OCI-M2 (cell line): ENCODE measurements around the gene PEA15.

Experiments
- DNase-seq: peaks from one replicate; lab custom pipeline; 2025; ENCODE audit not compliant: unreplicated experiment; lab: John Stamatoyannopoulos, UW

The PEA15 gene, protein sequence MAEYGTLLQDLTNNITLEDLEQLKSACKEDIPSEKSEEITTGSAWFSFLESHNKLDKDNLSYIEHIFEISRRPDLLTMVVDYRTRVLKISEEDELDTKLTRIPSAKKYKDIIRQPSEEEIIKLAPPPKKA

DNA sequence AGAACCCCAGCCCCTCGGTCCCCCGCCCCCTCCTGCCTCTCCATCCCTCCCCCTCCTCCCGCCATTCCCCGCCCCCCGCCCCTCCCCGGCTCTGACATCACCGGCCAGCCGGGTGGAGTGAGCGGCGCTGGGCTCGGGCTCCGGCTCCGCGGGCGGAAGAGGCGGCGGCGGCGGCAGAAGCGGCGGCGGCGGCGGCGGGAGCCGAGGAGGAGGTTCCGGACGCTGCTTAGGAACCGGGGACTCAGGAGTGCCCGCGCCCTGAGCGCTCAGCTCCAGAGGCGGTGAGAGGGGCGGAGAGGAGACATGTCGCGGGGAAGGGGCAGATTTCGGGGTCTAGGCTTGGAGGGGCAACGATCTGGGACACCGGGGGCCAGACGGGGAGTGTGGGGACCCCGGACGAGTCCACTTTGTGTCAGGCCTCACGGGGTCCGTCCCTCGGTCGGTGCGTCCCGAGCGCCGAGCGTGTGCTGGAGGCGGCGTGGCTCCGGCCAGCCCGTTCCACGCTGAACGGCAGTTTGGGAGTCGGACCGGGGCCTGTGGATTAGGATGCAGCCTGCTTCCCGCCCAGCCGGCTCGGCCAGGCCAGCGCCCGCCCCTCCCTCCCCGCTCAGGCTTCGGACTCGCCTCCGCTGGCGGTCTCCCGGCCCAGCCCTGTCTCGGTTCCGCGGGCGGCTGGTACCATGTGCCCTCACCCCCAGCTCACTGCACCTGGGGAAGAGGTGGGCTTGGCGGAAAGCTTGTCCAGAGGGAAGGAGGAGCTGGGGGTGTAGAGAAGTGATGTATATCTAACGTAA lies at the start of gene PEA15:
Gene PEA15 (plus strand): TSS at position 143 of the 794 bp plus-strand sequence. CDS start 6,161 bp downstream, outside the sequence.
- DNase-seq, result no peak

DNA sequence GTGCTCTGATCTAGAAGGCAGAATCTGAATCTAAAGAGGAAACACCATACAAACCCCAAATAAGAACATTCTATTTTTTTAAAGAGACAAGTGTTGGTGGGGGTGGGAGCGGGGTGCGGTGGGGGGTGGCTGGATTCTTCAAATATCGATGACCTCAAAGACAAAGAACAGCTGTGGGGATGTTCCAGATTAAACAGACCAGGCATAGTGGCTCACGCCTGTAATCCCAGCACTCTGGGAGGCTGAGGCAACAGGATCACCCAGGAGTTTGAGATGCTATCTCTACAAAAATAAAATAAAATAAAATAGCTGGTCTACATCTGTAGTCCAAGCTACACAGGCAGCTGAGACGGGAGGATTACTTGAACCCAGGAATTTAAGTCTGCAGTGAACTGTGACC lies 48.8 kb upstream of the PEA15 start:
- DNase-seq, result no peak

DNA sequence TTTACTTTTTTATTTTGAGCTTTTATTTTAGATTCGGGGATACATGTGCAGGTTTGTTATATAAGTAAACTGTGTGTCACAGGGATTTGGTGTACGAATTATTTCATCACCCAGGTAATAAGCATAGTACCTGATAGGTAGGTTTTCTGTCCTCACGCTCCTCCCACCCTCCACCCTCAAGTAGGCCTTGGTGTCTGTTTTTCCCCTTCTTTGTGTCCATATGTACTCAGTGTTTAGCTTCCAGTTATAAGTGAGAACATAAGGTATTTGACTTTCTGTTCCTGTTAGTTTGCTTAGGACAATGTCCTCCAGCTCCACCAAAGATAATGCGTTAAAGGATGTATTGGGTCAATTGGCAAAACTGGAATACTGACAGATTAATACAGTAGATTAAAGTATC lies 48.0 kb upstream of the PEA15 start:
- no peak for DNase-seq

DNA sequence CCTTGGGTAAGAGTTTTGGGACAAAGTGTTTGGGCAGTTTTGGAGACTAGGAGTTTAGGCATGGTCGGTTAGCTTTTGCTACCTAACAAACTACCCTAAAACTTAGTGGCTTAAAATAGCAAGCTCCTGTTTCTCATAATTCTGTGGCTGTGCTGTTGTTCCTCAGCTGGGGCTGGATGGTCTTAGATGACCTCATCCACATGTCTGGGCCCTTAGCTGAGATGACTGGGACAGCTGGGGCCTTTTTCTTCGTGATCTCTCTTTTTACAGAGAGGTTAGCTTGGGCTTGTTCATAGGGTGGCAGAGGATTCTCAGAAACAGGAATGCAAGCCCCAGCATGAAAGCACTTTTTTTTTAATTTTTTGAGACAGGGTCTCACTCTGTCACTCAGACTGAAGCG lies 47.2 kb upstream of the PEA15 start:
- no peak for DNase-seq

DNA sequence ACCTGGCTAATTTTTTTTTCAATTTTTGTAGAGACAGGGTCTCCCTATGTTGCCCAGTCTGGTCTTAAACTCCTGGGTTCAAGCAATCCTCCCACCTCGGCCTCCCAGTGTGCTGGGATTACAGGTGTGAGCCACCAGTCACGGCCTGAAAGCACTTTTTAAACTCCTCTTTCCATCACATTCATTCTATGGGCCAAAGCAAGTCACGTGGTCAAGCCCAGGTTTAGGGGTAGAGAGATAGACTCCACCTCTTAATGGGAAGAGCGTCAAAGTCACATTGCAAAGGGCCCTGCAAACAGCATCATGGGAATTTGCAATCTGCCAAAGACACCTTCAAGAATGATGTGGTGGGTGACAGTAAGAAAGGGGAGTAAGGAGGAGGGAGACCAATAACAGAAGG lies 46.6 kb upstream of the PEA15 start:
- DNase-seq, result no peak

DNA sequence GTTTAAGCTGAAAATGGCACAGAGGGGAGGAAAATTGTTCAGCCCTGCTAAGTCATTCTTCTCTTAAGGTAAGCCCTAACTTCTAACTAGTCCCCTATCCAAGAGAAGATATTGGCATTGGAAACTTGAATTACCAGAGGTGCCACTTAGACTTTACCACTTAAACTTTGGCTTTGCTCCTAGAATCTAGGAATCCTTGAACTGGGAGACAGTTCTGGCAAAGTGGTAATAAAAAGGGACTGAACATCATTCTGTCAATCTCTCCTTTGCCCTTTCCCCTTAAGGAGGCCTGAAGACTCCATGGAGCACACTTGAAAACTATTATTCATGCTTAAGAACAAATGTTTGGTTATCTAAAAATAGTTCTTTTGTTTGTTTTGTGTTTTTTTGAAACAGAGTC lies 45.3 kb upstream of the PEA15 start:
- no peak for DNase-seq

DNA sequence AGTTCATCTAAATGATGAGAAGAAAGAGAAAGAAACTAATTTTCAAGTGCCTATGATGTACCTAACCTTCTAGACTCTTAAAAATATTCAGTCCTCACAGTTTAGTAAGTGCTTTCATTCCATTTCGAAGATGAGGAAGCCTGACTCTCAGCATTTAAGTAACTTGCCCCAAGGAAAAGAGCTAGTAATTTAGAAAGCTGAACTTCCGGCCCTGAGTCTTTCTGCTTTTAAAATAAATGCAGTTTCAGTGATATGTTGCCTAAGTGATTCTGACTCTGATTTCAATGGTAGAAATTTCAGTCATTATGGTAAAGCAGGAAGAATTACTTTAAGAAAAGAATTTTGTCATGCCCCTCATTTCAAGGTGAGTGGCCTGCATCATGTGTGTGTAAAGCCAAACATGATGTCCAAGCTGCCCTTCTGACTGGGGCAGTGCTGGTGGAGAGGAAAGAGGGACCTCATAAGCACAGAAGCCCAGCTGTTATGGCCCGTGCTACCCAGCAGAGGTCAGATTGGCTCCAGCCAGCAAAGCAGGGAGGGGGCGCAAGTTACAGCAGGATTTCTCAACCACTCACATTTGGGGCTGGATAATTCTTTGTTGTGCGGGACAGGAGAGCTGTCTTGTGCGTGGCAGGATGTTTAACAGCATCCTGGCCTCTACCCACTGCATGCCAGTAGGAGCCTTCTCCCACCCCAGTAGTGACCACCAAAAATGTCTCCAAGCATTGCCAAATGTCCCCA lies 43.0 kb upstream of the PEA15 start:
- no peak for DNase-seq

DNA sequence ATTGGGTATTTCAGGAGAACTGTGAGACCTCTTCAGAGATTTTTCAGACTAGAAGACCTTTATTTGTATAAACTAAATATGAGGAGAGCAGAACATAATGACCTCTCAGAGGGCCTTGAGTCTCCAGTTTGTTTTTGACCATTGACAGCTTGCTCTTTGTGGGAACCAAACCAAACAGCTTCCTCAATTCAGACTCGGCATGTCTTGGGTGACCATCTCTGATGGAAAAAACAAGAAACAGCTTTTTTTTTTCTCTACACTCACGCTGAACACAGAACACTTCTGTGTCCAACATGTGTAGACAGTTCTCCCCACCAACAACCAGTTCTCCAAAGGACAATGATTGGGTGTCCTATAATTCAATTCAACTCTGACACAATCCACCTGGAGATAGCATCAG lies 42.3 kb upstream of the PEA15 start:
- DNase-seq, result no peak

DNA sequence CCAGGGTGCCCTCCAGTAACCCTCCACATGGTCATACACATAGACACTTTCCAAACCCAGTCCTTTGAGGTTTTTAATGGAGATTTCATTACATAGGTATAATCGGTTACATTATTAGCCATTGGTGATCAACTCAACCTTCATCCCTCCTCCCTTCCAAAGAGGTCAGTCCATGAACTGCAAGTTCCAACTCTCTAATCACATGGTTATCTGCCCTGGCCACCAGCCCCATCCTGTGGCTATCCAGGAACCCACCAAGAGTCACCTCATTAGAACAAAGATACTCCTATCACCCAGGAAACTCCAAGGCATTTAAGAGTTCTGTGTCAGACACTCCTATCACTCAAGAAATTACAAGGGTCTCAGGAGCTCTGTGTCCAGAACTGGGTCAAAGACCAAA lies 41.6 kb upstream of the PEA15 start:
- DNase-seq, result no peak

DNA sequence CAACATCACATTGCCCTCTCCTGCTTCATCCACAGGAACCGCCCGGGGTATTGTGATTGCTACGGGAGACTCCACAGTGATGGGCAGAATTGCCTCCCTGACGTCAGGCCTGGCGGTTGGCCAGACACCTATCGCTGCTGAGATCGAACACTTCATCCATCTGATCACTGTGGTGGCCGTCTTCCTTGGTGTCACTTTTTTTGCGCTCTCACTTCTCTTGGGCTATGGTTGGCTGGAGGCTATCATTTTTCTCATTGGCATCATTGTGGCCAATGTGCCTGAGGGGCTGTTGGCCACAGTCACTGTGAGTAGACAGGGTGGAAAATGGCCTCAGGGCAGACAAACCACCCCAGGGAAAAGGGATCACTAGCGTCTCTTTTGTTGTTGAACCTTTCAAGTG lies 41.1 kb upstream of the PEA15 start:
- no peak for DNase-seq

DNA sequence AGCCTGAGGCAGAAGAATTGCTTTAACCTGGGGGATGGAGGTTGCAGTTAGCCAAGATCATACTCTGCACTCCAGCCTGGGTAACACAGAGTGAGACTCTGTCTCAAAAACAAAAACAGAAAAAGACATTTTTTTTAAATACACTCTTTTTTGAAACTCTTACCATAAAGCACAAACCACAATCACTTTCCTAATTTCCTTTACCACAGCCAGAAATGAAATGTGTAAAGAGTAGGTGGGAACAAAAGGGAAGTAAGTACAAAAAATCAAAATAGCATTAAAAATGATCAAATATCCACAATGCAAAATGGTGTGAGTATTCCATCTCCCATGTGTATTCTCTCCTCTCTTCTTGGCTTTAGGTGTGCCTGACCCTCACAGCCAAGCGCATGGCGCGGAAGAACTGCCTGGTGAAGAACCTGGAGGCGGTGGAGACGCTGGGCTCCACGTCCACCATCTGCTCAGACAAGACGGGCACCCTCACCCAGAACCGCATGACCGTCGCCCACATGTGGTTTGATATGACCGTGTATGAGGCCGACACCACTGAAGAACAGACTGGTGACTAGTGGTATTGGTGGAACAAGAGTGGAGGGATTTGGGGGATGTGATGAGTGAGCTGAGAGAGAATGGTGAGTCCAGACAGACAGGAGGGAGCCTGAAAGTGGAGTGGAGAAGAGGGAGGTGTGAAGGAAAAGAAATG lies 38.9 kb upstream of the PEA15 start:
- no peak for DNase-seq

DNA sequence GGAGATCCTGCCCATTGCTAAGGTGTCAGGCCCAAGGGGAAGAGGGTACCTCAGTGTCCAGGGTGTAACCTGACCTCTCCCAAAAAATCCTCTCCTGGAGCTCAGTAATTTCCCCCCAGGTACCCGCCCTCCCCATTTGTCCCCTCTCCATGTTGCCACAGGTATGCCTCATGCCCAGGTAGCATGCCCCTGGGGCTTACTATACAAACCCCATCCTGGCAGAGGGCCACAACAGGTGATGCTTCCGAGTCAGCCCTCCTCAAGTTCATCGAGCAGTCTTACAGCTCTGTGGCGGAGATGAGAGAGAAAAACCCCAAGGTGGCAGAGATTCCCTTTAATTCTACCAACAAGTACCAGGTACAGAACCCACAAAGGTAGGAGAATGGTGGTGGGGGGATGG lies 38.1 kb upstream of the PEA15 start:
- DNase-seq, result no peak

DNA sequence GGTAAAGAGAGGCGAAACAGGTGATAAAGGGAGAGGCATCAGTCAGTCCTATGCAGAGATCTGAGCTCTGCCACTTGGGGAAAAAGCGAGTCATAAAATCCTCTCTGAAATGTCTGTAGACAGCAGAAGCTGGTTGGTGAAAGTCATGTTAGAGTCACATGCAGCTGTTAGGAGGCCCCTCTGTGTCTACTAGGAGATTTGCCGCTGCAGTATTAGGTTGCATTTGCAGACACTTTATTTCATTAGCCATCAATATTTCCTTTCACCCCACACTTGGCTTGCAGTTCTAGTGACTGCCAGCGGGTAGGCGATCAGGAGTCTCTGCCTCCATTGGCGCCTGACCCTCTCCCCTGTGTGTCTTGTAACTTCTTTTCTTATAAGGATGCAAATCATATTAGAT lies 37.6 kb upstream of the PEA15 start:
- DNase-seq, result no peak

DNA sequence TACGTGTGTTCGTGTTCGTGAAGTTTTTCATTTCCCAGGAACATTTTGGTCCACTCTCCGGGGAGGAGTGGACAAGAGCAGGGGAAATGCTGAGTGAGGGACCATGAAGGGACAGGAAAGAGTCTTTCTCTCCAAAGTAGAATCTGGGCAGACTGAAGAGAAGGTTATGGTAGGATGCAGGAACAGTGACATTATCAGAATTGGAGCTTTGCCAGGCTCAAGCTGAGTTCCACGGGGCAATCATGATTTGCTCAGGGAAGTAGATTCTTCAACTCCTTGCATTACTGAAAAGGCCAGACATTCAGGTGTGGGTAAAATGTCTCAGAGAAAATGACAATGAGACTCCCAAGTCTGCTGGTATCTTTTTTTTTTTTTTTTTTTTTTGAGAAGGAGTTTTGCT lies 37.2 kb upstream of the PEA15 start:
- no peak for DNase-seq

DNA sequence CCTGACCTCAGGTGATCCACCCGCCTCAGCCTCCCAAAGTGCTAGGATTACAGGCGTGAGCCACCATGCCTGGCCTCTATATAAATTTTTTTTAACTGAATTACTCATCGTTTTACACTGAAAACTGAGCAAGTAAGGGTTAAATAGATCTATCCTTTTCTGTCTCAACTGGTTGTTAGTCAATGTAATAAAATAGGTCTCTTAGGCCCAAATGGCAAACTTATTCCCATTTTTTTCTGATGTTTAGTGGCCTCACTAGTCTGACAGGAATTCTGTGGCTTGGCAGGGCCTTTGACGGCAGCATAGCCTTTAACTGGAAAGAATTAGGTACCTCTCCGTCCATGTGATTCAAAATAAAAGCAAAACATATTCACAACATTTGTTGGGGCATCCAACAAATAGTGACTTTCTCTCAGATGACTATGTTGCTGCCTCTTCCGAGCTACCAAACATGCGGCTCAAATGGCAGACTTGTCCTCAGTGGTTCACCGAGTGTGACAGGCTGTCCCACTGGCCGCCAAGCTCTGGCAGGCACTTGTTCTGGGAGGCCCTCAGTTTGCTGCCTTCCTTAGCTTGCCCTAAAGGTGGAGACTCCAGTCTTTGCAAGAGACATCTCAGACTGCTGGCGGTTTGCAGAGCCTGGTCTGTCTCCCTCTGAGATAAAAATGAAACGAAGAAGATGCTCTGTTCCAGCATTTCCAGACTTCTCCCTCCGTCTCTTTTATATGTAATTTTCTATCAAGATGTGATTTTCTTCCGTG lies 36.4 kb upstream of the PEA15 start:
- DNase-seq, result no peak

DNA sequence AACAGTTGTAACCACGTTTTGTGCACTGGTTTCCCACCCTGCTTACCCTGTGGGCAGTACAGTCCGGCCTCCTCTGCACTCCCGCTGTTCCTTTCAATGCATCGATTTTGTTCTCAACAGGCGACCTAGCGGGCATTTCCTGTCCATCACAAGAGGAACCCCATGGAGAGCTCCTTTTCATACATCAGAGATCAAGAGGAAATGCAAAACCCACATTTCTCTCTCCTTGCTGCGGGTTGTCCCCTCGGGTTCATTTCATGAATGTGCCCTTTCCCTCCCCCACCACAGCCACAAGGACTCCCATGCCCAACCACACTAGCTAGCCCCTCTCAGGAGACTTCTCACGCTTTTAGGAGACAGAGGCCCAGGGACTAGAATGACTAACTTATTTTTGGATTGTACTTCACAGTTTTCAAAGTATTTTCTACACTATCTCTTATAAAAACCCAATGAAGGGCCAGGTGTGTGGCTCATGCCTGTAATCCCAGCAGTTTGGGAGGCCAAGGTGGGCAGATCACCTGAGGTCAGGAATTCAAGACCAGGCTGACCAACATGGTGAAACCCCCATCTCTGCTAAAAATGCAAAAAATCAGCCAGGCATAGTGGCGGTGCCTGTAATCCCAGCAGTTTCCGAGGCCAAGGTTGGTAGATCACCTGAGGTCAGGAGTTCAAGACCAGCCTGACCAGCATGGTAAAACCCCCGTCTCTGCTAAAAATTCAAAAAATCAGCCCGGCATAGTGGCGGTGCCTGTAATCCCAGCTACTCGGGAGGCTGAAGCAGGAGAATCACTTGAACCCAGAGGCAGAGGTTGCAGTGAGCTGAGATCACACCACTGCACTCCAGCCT lies 35.4 kb upstream of the PEA15 start:
- no peak for DNase-seq

DNA sequence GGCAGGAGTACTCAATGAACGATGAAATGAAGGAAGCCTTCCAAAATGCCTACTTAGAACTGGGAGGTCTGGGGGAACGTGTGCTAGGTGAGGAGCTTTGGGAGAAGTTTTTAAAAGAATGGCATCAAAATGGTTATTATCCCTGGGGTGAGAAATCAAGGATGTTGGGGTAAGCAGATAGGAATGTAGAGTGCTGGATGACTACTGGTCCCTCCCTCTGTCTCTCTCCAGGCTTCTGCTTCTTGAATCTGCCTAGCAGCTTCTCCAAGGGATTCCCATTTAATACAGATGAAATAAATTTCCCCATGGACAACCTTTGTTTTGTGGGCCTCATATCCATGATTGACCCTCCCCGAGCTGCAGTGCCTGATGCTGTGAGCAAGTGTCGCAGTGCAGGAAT lies 33.8 kb upstream of the PEA15 start:
- no peak for DNase-seq

DNA sequence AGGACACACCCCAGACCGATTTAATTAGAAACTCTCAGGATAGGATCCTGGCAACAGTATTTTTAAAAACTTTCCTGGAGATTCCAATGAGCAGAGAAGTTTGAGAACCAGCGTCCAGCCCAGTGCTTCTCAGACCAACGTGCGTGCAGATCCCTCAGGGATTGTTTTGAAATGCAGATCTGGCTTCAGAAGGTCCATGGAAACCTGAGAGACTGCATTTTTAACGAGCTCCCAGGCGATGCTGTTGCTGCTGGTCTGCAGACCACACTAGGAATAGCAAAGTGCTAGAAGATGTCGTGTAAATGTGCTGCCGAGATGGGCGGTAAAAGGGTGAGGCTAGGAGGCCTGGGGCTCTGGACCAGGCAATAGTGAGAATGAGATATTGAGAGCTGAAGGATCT lies 33.2 kb upstream of the PEA15 start:
- DNase-seq, result no peak

DNA sequence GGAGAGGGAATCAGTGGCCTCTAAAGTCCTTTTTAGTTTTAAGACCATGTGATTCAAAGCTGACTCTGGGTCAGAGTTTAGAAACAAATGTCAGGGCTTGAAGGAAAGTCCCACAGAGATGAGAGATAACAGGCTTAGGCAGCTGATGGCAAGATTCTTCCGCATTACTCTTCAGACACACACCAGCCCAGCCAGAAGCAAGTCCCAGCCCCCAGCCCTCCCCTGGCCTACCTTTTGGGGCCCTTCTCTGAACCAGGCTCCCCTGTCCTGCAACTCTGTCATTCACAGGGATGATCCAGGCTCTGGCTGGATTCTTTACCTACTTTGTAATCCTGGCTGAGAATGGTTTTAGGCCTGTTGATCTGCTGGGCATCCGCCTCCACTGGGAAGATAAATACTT lies 28.0 kb upstream of the PEA15 start:
- DNase-seq, result no peak

DNA sequence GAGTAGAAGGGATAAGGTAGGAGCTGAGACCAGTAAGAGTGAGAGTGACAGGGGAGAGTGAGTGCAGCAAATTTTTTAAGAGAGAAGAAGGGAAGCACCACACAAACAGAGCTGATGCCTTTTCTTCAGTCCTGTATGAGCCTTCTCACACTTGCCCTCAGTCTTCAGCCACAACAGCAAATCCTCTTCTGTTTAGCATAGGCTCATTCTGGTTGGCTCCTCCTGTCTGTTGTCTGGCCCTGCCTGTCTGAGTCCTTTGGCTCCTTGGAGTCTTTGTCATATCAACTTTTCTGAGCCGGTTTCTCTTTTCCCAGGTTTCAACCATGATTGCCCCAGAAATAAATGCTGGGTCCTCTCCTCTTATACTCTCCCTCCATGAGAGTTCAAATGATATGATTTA lies 27.5 kb upstream of the PEA15 start:
- no peak for DNase-seq
